ENCODE results near the gene RBM33.
"Not testable (repeated sequence)": the region's sequence is repeated elsewhere in the genome, so short reads cannot be mapped to it uniquely, and the experiment has no call there.

Gene RBM33

GRCh38 chr7:155809332-155809946, 165.0 kb downstream of the RBM33 start:
- DNase-seq (ENCODE audit: low spot score) = no peak

GRCh38 chr7:155809947-155810769, 165.7 kb downstream of the RBM33 start:
- no peak for DNase-seq (ENCODE audit: low spot score)

- no peak for DNase-seq (ENCODE audit: low spot score)
Measured at GRCh38 chr7:155810770-155811559, 166.5 kb downstream of the RBM33 start.

GRCh38 chr7:155811560-155811894, 167.1 kb downstream of the RBM33 start:
- DNase-seq (ENCODE audit: low spot score) = no peak

- no peak for DNase-seq (ENCODE audit: low spot score)
Measured at GRCh38 chr7:155811895-155812761, 167.7 kb downstream of the RBM33 start, which contains the start of gene SHH. TSS of gene SHH (minus strand) at chr7:155812463. CDS start at chr7:155812122, 341 bp downstream.

- DNase-seq (ENCODE audit: low spot score) = no peak
Measured at GRCh38 chr7:155813125-155813524, 168.7 kb downstream of the RBM33 start.

GRCh38 chr7:155813546-155814315, 169.3 kb downstream of the RBM33 start:
- DNase-seq (ENCODE audit: low spot score) = no peak

- no peak for DNase-seq (ENCODE audit: low spot score)
Measured at GRCh38 chr7:155814316-155815276, 170.1 kb downstream of the RBM33 start.

GRCh38 chr7:155815332-155816191, 171.1 kb downstream of the RBM33 start:
- peak; percentile 50 for DNase-seq (ENCODE audit: low spot score)

- no peak for DNase-seq (ENCODE audit: low spot score)
Measured at GRCh38 chr7:155816192-155816508, 171.7 kb downstream of the RBM33 start.

GRCh38 chr7:155816996-155817395, 172.5 kb downstream of the RBM33 start:
- DNase-seq (ENCODE audit: low spot score) = no peak

GRCh38 chr7:155817515-155817914, 173.1 kb downstream of the RBM33 start:
- DNase-seq (ENCODE audit: low spot score) = not testable (repeated sequence)

- no peak for DNase-seq (ENCODE audit: low spot score)
Measured at GRCh38 chr7:155818154-155818819, 173.8 kb downstream of the RBM33 start.

- DNase-seq (ENCODE audit: low spot score) = no peak
Measured at GRCh38 chr7:155818820-155819168, 174.3 kb downstream of the RBM33 start.

GRCh38 chr7:155819186-155819585, 174.7 kb downstream of the RBM33 start:
- no peak for DNase-seq (ENCODE audit: low spot score)

- DNase-seq (ENCODE audit: low spot score) = no peak
Measured at GRCh38 chr7:155820246-155820645, 175.8 kb downstream of the RBM33 start.

- DNase-seq (ENCODE audit: low spot score) = no peak
Measured at GRCh38 chr7:155820788-155821187, 176.3 kb downstream of the RBM33 start.

- DNase-seq (ENCODE audit: low spot score) = no peak
Measured at GRCh38 chr7:155821851-155822250, 177.4 kb downstream of the RBM33 start.
